Lower lobe of right lung (tissue), 2 donors: ENCODE results near the gene IPO11. TPM values are rescaled to one million over a fixed set of nuclear protein-coding genes. Genes with fewer than 3 reads are reported as not detected.

Source experiments
- ATAC-seq, 2 donors: fragments of 200-7000 bp; cut with Tn5 transposase; one replicate each; pipeline ENCODE4 v1.9.1; 2020 to 2022; ENCODE audit warnings: mild to moderate bottlenecking in 2 of 2, moderate library complexity in 2 of 2
- DNase-seq: peaks from one replicate; pipeline ENCODE4 v3.0.0-alpha.2; 2020
- H3K27ac ChIP-seq: fragments of 200-600 bp; one replicate; pipeline ENCODE4 v1.8.0; 2022
- H3K27me3 ChIP-seq: fragments of 200-600 bp; one replicate; pipeline ENCODE4 v1.8.0; 2022; ENCODE audit warnings: low read depth
- H3K36me3 ChIP-seq: fragments of 200-600 bp; one replicate; pipeline ENCODE4 v1.8.0; 2022; ENCODE audit warnings: mild to moderate bottlenecking
- H3K4me1 ChIP-seq: fragments of 200-600 bp; one replicate; pipeline ENCODE4 v1.8.0; 2022
- H3K4me3 ChIP-seq: fragments of 200-600 bp; one replicate; pipeline ENCODE4 v1.8.0; 2022; ENCODE audit warnings: mild to moderate bottlenecking
- H3K9me3 ChIP-seq: fragments of 200-600 bp; one replicate; pipeline ENCODE4 v1.8.0; 2022
- intact Hi-C: fragments of 100-400 bp; cut with DNase I; formaldehyde crosslinking; loops from one replicate; pipeline ENCODE4 v1.11.0; 2022
- total RNA-seq: library from RNA; stranded (reverse); fragmentation: NEBNext Ultra II Directional; extraction: Animal tissue kit (Norgen Biotek cat#: 25700); gene quantifications from one replicate; pipeline ENCODE4 v1.2.1, GENCODE V29; 2021
- TF ChIP-seq, protein P1 (sequence below): fragments of 200-600 bp; IDR thresholded peaks from one replicate; pipeline ENCODE4 v1.8.0; 2022; ENCODE audit warnings: antibody characterized with exemption, mild to moderate bottlenecking
- donor health status: DM: no; HTN: yes; CAD: no; lungs with severe emphysema.

IPO11 gene
- total RNA-seq, 1 donor from 2014 or later: 30.4 TPM

DNA sequence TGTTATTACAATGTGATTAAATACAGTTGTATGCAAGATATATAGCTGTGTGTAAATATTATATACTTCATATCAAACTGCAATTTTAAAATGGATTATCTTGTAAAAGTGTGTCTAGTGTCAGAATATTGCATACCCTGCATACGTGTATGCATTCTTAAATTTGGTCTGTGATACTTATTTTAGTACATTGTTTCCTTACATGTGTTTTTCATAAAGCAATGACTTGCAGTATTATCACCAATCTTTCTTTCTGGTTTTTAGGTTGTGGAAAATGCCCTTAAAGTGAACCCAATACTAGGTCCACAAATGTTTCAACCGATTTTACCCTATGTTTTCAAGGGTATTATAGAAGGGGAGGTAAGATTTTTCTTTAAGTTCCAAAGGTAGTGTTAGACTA lies 137.5 kb downstream of the IPO11 start:
- no peak for DNase-seq
- Histone ChIP-seq H3K27ac (no peak overlapping the region), H3K9me3 (no peaks in the 10 kb centered on the region), H3K36me3 (no peaks in the 10 kb centered on the region), H3K27me3 (no peaks in the 10 kb centered on the region), H3K4me3 (no peak overlapping the region), H3K4me1 (no peaks in the 10 kb centered on the region)
- intact Hi-C loops: no loop called here
- ATAC-seq: no peak
- TF ChIP-seq, protein P1, sequence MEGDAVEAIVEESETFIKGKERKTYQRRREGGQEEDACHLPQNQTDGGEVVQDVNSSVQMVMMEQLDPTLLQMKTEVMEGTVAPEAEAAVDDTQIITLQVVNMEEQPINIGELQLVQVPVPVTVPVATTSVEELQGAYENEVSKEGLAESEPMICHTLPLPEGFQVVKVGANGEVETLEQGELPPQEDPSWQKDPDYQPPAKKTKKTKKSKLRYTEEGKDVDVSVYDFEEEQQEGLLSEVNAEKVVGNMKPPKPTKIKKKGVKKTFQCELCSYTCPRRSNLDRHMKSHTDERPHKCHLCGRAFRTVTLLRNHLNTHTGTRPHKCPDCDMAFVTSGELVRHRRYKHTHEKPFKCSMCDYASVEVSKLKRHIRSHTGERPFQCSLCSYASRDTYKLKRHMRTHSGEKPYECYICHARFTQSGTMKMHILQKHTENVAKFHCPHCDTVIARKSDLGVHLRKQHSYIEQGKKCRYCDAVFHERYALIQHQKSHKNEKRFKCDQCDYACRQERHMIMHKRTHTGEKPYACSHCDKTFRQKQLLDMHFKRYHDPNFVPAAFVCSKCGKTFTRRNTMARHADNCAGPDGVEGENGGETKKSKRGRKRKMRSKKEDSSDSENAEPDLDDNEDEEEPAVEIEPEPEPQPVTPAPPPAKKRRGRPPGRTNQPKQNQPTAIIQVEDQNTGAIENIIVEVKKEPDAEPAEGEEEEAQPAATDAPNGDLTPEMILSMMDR: no peak

DNA sequence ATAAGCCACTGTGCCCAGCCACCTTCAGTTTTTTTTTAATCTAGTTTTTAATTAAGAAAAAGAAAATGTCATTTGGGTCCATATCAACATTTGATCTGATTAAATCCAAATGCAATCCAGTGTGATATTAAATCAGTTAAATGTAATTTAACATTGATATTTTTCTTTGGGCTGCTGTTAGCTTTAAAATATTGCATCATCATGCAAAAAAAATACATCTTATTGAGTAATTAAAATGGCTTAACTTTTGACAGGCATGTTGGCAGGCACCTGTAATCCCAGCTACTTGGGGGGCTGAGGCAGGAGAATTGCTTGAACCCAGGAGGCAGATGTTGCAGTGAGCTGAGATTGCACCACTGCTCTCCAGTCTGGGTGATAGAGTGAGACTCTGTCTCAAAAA lies 143.4 kb downstream of the IPO11 start:
- TF ChIP-seq, protein P1: no peak
- ATAC-seq (no peak), DNase-seq (no peak)
- Histone ChIP-seq H3K9me3 (no peaks in the 10 kb centered on the region), H3K27me3 (no peaks in the 10 kb centered on the region), H3K27ac (no peak overlapping the region), H3K36me3 (peaks cover 6% of the 10 kb centered on the region), H3K4me3 (no peak overlapping the region), H3K4me1 (no peaks in the 10 kb centered on the region)
- intact Hi-C loops: no loop called here

DNA sequence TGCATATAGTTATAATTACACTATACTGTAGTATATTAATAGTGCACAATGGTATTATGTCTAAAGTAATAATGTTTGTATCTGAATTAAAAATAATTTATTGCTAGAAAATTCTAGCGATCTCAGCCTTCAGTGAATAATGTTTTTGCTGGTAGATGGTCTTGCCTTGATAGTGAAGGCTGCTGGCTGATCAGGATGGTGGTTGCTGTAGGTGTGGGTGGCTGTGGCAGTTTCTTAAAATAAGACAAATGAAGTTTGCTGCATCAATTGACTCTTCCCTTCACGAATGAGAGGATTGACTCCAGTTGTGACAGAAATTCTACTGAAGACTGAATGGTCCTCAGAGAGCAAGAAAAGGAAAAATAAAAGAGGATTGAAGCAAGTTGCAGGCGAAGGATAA lies 146.4 kb downstream of the IPO11 start:
- ATAC-seq (no peak), DNase-seq (no peak)
- intact Hi-C loops: no loop called here
- Histone ChIP-seq H3K27me3 (no peaks in the 10 kb centered on the region), H3K27ac (no peak overlapping the region), H3K4me1 (no peaks in the 10 kb centered on the region), H3K36me3 (peaks cover 6% of the 10 kb centered on the region), H3K9me3 (no peaks in the 10 kb centered on the region), H3K4me3 (no peak overlapping the region)
- TF ChIP-seq, protein P1: no peak

DNA sequence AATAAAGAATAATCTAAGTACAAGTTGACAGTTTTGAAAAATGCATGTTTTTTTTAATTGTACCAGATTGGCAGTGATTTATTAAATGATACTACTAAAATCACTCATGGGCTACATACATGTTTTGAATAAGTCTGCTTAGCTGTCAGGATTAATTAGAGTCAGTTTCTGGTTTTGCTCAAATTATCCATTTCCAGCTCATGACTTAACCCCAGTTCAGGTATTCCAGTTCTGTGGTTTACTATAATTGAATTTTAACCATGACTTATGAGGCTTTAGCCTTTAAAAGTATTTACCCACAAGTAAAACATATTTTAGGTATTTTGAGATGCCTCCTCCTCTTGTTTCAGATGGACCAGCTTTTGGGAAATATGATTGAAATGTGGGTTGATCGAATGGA lies 148.2 kb downstream of the IPO11 start:
- DNase-seq (no peak), ATAC-seq (no peak)
- no peak overlapping the region for H3K27ac ChIP-seq
- TF ChIP-seq, protein P1: no peak
- no peaks in the 10 kb centered on the region for H3K4me1 ChIP-seq
- H3K4me3 ChIP-seq: no peak overlapping the region
- no peaks in the 10 kb centered on the region for H3K9me3 ChIP-seq
- H3K27me3 ChIP-seq: no peaks in the 10 kb centered on the region
- H3K36me3 ChIP-seq: peaks cover 6% of the 10 kb centered on the region
- intact Hi-C loops: no loop called here

DNA sequence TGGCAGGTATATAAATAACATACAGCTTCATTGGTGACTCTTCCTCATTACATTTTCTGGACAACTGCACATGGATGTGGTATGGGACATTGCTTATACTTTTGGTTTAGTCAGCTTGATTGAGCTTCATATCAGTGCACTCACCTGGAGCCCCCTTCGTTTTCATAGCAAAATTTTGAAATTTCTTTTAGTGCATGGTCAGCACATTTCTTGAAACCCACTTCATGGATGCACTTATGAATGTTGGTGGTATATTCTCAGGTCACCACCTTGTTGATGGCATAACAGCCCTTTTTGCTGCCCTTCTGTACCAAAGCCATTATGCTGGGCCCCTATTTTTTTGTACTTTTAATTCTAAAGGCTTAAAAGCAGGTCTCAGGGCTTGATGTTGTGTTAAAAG lies 149.3 kb downstream of the IPO11 start:
- no peak overlapping the region for H3K27ac ChIP-seq
- intact Hi-C loops: no loop called here
- DNase-seq: no peak
- no peak for ATAC-seq
- H3K4me1 ChIP-seq: no peaks in the 10 kb centered on the region
- no peak overlapping the region for H3K4me3 ChIP-seq
- H3K27me3 ChIP-seq: no peaks in the 10 kb centered on the region
- peaks cover 6% of the 10 kb centered on the region for H3K36me3 ChIP-seq
- peaks cover 3% of the 10 kb centered on the region for H3K9me3 ChIP-seq
- TF ChIP-seq, protein P1: no peak

DNA sequence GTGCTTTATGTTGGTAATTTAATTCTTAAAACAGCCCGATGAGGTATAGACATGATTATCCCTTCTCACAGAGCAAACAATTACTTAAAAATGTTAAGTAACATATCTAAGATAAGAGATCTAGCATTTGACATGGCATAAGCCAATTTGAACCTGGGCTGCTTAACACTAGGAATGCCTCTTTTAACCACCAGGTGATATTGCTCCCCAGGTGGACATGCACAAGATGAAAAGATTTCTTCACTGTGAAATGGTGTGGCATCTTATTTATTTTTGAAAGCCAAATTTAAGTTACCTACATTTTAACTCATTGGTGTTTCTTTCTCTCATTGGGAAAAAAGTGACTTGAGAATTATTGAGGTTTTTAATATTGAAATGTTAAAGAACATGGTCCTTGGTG lies 150.3 kb downstream of the IPO11 start:
- ATAC-seq: no peak
- Histone ChIP-seq H3K4me1 (no peaks in the 10 kb centered on the region), H3K36me3 (peaks cover 6% of the 10 kb centered on the region), H3K27me3 (no peaks in the 10 kb centered on the region), H3K9me3 (peaks cover 7% of the 10 kb centered on the region), H3K4me3 (no peak overlapping the region), H3K27ac (no peak overlapping the region)
- intact Hi-C loops: no loop called here
- TF ChIP-seq, protein P1: no peak
- no peak for DNase-seq
